Retina (tissue), 1 donor: ENCODE data around the gene MAL.

Experiments
- DNase-seq: peaks from one replicate; pipeline ENCODE4 v3.0.0-alpha.2; 2016

MAL gene

DNA sequence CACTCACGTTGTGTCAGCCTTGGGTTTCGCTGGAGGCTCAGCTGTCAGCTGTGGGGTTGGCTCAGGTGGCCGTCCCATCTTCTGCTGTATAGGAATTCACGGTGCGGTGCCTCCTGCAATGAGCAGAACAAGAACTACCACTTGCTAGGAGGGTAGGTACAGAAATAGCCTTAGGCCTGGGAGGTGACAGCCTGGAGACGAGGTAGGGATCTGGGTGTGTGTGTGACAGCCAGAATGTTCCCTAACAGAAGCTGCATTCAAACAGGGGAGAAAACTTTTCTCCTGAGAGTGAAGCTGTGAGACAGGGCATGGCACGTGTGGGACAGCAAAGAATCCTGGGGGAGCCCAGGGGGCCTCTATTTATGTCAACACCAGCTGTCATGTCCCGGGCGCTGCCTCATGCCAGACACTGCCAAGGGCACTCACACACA, 8.4 kb upstream of the MAL start:
- no peak for DNase-seq

DNA sequence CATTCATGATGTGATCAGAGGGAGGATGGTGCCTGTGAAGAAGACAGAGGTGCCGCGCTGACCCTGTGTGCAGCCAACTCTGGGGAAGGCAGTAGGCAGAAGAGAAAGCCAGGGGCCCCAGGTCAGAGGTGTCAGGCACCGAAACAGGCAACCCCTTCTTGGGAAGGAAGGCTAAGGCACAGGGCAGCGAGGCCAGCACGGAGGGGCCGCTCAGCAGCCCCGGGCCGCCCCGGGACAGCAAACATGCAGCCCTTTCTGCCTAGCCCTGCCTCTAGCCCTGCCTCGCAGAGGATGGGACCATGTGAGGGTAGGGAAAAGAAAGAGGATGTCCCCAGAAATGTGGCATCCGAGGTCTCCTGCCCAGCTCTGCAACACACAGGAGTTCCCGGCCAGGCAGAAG, 7.7 kb upstream of the MAL start:
- no peak for DNase-seq

GRCh38 chr2:95018301-95018700, 7.2 kb upstream of the MAL start:
- DNase-seq, result no peak

- no peak for DNase-seq
Observed at GRCh38 chr2:95018861-95019550, 6.5 kb upstream of the MAL start.

GRCh38 chr2:95019572-95019971, 5.9 kb upstream of the MAL start:
- no peak for DNase-seq

DNA sequence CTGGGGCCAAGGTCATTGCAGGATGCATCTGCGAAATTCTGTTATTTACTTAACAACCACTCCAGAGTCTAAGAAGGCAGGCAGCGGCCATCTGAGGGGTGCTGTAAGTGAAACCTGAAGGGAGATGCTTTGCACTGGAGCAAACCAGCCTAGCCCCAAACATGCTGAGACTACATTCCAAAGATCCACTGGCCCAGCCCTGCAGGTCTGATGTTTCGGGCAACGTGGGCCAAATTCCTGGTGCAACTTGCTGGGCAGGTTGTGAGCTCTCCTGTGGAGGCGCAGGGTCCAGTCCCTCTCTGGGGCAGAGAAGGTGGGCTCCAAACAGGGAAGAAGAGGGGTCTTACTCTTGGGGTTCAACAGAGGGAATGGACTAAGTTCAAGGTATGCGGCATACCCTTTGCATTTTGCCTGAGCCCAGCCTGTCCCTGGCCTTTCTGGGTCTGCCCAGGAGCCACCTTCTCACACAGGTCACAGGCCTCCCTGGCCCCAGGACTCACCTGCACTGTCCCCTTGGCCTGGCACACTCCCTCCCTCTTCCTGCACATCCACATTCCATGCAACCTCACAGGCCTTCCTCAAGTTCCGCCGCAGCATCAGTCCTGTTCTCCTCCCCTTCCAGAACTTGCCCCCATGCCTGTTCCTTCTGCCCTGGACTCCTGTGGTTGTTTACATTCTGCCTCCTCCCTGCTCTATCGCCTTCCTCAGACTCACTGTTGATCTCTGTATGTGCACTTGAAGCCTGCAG, 5.1 kb upstream of the MAL start:
- no peak for DNase-seq

- no peak for DNase-seq
Observed at GRCh38 chr2:95021023-95021416, 4.5 kb upstream of the MAL start.

DNA sequence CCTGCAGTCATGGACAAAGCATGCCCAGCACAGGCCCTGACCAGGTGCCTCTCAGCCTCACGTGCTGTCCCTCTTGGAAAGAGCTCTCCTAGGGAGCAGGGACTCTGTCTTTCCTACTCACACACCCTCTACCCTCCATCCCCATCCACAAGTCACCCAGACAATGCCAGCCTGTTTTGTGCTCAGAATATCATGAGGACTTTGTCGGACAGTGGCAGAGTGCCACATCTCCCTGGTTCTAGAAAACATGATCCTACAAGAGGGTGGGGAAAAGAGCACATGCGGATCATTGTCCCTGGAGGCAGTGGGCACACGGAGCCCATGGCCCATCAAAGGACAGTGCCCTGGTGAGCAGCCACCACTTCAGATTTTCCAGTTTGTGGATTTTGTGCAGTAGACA, 3.7 kb upstream of the MAL start:
- DNase-seq, result no peak

- peak; percentile 88 for DNase-seq
Observed at GRCh38 chr2:95022309-95023221, 2.9 kb upstream of the MAL start.

GRCh38 chr2:95023222-95023597, 2.3 kb upstream of the MAL start:
- DNase-seq, result no peak

- no peak for DNase-seq
Observed at GRCh38 chr2:95024371-95024770, 1.1 kb upstream of the MAL start.

GRCh38 chr2:95024960-95025405, 525 bp upstream of the MAL start:
- DNase-seq, result peak; percentile 62

- DNase-seq, result no peak
Observed at GRCh38 chr2:95026471-95027368, 1.2 kb downstream of the MAL start.

DNA sequence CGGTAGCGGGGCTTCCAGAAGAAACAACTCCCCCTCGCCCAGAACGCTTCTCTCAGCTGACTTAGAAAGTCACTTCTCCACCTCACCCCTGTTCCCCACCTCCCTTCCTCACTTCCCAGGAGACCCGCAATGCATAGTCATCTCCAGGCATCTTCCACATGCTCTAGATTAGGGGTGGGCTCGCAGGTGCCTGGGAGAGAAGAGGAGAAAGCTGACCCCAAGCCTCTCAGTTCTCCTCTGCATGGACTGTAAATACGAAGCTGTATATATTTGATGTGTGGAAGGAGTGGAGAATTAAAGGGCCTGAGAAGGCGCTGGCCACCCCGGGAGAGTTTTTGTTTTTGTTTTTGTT, 1.8 kb downstream of the MAL start:
- DNase-seq, result no peak

GRCh38 chr2:95029898-95030341, 4.4 kb downstream of the MAL start:
- DNase-seq, result no peak

DNA sequence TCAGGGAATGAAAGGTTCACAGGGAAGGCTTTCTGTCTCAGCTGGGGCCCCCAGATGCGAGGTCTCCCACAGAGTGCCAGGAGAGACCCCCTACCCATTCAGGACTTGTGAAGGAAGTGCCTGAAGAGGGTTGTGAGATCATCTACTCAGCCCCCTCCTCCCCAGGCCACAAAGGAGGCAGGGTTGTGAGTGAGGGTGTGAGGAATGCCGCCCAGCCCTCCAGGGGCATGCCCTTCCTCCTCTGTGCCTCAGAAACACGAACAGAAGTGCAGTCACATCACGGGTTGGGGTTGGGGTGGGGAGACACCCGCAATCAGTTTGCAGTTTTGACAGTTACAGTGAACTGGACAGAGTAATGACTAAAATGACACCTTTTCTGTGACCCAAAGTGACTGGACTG, 5.0 kb downstream of the MAL start:
- no peak for DNase-seq

GRCh38 chr2:95031076-95031725, 5.7 kb downstream of the MAL start:
- no peak for DNase-seq

DNA sequence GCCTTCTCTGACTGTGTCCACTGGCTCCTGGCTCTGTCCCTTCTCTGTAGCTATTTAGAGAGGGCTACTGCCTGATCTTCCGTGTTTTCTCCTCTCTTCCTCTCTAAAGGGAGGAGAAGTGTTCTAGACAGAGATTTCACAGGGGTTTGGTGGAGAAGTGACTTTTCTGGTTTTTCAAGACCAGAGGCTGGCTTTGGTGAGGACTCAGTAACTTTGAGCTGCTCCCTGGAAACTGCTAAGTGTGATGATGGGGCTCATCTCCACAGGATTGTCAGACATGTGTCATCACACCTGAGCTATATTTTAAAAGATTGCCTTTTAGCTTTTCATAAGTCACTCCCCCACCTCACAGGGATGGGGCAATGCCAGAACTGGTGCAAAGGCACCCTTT, 6.2 kb downstream of the MAL start:
- DNase-seq, result no peak

GRCh38 chr2:95032341-95032740, 6.8 kb downstream of the MAL start:
- no peak for DNase-seq

DNA sequence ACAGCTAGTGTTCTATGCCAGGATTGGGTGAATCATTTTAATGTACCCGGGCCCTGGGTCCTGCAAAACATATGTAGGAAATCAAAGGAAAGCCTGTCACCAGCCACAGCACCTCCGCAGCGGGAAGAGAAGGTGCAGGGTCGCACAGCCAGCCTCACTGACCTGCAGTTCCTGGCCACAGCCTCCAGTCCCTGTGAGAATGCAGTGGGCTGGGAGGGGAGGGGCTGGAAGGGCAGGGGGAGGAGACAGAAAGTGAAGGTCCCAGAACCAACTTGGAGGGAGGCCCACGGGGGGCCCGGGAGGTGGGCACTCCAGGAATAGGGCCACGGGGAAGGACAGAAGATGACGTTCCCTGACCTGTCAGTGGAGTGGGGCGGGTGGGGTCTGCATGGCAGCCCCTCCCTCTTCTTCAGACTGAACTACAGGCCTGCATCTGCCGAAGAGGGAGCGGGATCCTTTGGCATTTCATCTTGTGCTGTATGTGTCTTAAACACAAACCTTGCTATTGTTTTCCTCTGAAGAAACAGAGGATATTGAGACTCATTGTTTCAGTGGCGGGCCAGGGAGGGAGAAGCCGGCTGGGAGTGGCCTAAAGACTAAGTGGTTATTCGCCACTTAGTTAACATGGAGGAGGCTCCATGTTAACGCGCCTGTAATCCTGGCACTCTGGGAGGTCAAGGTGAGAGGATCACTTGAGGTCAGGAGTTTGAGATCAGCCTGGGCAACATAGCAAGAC, 7.5 kb downstream of the MAL start:
- no peak for DNase-seq

GRCh38 chr2:95034221-95034620, 8.7 kb downstream of the MAL start:
- no peak for DNase-seq
